ENCODE results near the gene MICU1. TPM values are rescaled to one million over a fixed set of nuclear protein-coding genes. Genes with fewer than 3 reads are reported as not detected.

MICU1 gene
- total RNA-seq, 2 experiments from 2014 or later = 29.6 to 36.1 TPM

DNA sequence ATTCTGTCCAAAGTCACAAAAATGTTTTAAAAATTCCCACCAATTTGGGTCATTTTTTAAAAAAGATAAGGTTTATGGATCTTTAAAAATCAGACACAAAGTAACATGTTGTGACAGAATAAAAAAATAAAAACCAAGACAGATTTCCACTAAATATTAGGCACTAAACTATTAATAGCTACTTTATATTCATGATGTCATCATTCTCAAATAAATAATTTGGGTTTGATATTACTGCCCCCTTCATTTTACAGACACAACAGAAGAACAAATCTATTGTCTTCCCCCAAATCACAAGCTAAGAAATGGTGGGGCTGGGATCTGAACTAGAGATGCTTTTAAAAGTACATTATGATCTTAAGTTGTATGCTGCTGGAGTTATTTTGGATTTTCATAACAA is 119.4 kb downstream of the MICU1 start:
- no peaks in the 10 kb centered on the region for H3K27me3 Mint-ChIP-seq
- peaks cover 6% of the 10 kb centered on the region for H3K4me1 Mint-ChIP-seq
- no peak for DNase-seq
- CTCF ChIA-PET = interaction anchor here (0.7 kb wide), 1 partner anchor 11 kb away, joined by 6 read pairs; no protein-coding TSS in a partner anchor
- POLR2A ChIA-PET = no interaction called here
- H3K4me3 Mint-ChIP-seq = no peak overlapping the region
- H3K36me3 Mint-ChIP-seq (ENCODE audit: low read depth) = peaks cover 13% of the 10 kb centered on the region
- peaks cover 16% of the 10 kb centered on the region for H3K9me3 Mint-ChIP-seq
- H3K27ac Mint-ChIP-seq = no peak overlapping the region

DNA sequence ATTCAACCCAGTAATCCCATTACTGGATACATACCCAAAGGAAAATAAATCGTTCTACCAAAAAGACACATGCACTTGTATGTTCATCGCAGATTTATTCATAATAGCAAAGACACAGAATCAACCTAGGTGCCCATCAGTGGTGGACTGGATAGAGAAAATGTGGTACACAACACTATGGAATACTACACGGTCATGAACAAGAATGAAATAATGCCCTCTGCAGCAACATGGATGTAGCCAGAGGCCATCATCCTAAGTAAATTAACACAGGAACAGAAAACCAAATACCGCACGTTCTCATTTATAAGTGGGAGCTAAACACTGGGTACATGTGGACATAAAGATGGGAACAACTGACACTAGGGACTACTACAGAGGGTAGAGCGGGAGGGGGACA is 120.4 kb downstream of the MICU1 start:
- peaks cover 6% of the 10 kb centered on the region for H3K4me1 Mint-ChIP-seq
- POLR2A ChIA-PET = no interaction called here
- CTCF ChIA-PET = no interaction called here
- H3K27me3 Mint-ChIP-seq = no peaks in the 10 kb centered on the region
- no peak for DNase-seq
- peaks cover 16% of the 10 kb centered on the region for H3K9me3 Mint-ChIP-seq
- H3K27ac Mint-ChIP-seq = no peak overlapping the region
- H3K36me3 Mint-ChIP-seq (ENCODE audit: low read depth) = peaks cover 13% of the 10 kb centered on the region
- no peak overlapping the region for H3K4me3 Mint-ChIP-seq

DNA sequence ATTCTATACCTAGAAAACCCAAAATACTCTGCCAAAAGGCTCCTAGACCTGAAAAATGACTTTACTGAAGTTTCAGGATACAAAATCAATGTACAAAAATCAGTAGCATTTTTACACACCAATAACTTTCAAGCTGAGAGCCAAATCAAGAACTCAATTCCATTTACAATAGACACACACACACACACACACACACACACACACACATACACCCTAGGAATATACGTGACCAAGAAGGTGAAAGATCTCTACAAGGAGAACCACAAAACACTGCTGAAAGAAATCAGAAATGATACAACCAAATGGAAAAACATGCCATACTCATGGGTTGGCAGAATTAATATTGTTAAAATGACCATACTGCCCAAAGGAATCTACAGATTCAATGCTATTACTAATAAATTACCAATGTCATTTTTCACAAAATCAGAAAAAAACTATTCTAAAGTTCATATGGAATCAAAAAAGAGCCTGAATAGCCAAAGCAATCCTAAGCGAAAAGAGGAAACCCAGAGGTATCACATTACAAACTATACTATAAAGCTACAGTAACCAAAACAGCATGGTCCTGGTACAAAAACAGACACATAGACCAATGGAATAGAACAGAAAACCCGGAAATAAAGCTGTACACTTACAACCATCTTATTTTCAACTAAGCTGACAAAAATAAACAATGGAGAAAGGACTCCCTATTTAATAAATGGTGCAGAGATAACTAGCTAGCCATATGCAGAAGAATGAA is 122.0 kb downstream of the MICU1 start:
- H3K9me3 Mint-ChIP-seq = peaks cover 16% of the 10 kb centered on the region
- no peak for DNase-seq
- H3K4me1 Mint-ChIP-seq = no peaks in the 10 kb centered on the region
- no peak overlapping the region for H3K4me3 Mint-ChIP-seq
- H3K36me3 Mint-ChIP-seq (ENCODE audit: low read depth) = peaks cover 13% of the 10 kb centered on the region
- no peaks in the 10 kb centered on the region for H3K27me3 Mint-ChIP-seq
- CTCF ChIA-PET = no interaction called here
- POLR2A ChIA-PET = no interaction called here
- H3K27ac Mint-ChIP-seq = no peak overlapping the region

DNA sequence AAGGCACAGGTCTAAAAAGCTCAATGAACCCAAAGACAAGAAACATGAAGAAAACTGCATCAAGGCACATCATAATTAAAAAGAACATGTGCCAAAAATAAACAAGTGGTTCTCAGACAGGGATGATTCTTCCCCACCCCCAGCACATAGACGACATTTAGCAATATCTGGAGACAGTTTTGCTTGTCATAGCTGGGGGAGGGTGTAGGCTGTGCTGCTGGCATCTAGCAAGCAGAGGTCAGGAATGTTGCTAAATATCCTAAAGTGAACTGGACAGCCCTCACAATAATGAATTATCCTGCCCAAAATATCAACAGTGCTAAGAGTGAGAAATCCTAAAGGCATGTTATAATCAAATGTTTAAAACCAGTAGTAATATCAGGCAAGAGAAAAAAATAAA is 122.6 kb downstream of the MICU1 start:
- CTCF ChIA-PET = no interaction called here

DNA sequence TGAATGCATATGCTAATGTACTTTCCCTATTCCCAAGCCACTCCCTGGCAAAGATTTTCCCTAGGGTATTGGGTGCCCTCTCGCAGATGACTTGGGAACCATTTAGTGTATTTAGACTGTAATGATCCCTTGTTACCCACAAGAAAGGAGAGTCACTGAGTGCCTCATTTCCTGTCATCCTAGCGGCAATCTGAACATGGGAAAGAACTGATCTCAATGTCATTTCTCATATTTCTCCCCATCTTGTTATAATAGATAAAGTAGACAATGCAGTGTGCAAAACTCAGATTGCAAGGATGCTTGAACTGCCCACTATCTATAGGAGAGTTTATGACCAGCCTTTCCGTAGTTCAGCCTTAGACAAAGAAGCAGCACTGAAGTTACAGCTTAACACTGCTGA is 123.3 kb downstream of the MICU1 start:
- no peak for DNase-seq
- ChIA-PET CTCF (interaction anchor here (1.0 kb wide), 1 partner anchor 31 kb away, joined by 6 read pairs; no protein-coding TSS in a partner anchor), POLR2A (no interaction called here)
- Mint-ChIP-seq H3K27ac (no peak overlapping the region), H3K4me3 (no peak overlapping the region), H3K36me3 (ENCODE audit: low read depth) (peaks cover 13% of the 10 kb centered on the region), H3K4me1 (no peaks in the 10 kb centered on the region), H3K9me3 (peaks cover 16% of the 10 kb centered on the region), H3K27me3 (no peaks in the 10 kb centered on the region)

More for the DNA sequence above, 122.6 kb downstream of the MICU1 start:
- Mint-ChIP-seq H3K4me1 (no peaks in the 10 kb centered on the region), H3K27ac (no peak overlapping the region), H3K4me3 (no peak overlapping the region), H3K27me3 (no peaks in the 10 kb centered on the region), H3K9me3 (peaks cover 16% of the 10 kb centered on the region), H3K36me3 (ENCODE audit: low read depth) (peaks cover 13% of the 10 kb centered on the region)
- POLR2A ChIA-PET = no interaction called here
- DNase-seq = no peak

DNA sequence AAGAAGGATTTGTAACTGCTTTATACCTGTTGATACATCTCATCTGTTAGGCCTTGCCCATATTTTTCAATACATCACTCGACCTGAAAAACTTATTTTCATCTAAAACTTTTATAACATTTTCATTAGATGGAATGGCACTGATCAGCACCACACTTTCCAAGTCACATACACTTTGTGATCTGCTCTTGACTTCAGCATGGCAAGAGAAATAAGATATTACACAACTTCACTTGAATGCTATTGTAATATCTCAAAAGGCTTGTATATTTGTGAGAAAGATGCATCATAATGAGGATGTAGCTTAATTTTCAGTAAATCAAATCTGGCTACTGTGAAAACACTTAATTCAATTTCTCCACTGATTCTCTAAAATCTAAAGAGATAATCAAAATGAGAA is 126.2 kb downstream of the MICU1 start:
- no peak overlapping the region for H3K4me3 Mint-ChIP-seq
- peaks cover 9% of the 10 kb centered on the region for H3K9me3 Mint-ChIP-seq

DNA sequence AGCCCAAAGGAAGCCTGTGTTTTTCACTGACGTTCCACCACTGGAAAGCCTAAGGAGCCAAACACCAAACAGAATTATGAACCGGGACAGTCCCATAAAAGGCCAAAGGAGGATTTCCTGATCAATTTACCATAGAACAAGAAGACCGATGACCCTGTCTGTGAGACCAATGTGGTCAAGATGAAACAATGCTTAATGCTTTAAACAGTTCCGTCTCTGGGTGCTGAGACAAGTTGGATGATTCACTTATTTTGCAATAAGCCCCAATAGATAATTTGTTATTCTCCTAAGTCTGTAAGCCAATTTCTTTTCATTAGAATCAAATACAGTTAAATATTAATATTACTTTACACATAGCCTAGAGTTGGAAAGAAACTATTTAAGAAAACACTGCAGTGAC is 134.9 kb downstream of the MICU1 start:
- POLR2A ChIA-PET = no interaction called here
- CTCF ChIA-PET = no interaction called here
- H3K9me3 Mint-ChIP-seq = no peaks in the 10 kb centered on the region
- H3K27me3 Mint-ChIP-seq = no peaks in the 10 kb centered on the region
- H3K4me3 Mint-ChIP-seq = no peak overlapping the region
- no peaks in the 10 kb centered on the region for H3K4me1 Mint-ChIP-seq
- no peak for DNase-seq
- no peaks in the 10 kb centered on the region for H3K36me3 Mint-ChIP-seq (ENCODE audit: low read depth)
- H3K27ac Mint-ChIP-seq = no peak overlapping the region

More for the DNA sequence above, 126.2 kb downstream of the MICU1 start:
- DNase-seq = no peak
- ChIA-PET POLR2A (interaction anchor here (0.6 kb wide), 1 partner anchor 126 kb away, joined by 3 read pairs; the partner anchor contains the start of gene MICU1), CTCF (no interaction called here)
- Mint-ChIP-seq H3K4me1 (no peaks in the 10 kb centered on the region), H3K27me3 (no peaks in the 10 kb centered on the region), H3K36me3 (ENCODE audit: low read depth) (peaks cover 7% of the 10 kb centered on the region), H3K27ac (no peak overlapping the region)

DNA sequence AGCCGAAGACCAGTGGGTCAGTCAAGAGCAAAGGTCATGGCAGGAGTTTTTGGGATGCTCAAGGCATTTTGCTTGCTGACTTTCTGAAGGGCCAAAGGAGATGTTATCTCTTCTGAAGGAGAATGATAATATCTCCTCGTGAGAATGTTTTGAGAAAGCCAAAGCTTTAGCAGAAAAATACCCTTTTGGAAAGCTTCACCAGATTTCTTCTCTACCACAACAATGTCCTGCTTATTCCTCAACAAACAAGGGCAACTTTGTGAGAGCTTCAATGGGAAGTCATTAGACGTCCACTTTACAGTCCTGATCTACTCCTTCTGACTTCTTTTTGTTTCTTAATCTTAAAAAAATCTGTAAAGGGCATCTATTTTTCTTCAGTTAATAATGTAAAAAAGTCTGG is 138.4 kb downstream of the MICU1 start:
- H3K4me1 Mint-ChIP-seq = no peaks in the 10 kb centered on the region
- H3K36me3 Mint-ChIP-seq (ENCODE audit: low read depth) = no peaks in the 10 kb centered on the region
- no peaks in the 10 kb centered on the region for H3K27me3 Mint-ChIP-seq
- POLR2A ChIA-PET = no interaction called here
- CTCF ChIA-PET = no interaction called here
- no peaks in the 10 kb centered on the region for H3K9me3 Mint-ChIP-seq
- no peak overlapping the region for H3K4me3 Mint-ChIP-seq
- no peak for DNase-seq
- no peak overlapping the region for H3K27ac Mint-ChIP-seq

DNA sequence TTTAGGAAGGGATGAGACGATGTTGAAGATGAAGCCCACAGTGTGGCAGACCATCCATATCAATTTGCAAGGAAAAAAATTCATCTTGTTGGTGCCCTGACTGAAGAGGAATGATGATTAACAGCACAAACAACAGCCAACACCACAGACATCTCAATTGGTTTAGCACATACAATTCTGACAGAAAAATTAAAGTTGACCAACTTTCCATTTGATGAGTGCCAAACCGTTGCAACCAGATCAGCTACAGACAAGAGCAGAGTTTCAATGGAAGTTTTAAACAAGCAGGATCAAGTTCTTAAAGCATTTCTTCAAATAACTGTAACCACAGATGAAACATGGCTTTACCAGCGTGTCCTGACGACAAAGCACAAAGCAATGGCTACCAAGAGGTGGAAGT is 138.8 kb downstream of the MICU1 start:
- DNase-seq = no peak
- H3K27me3 Mint-ChIP-seq = no peaks in the 10 kb centered on the region
- no peak overlapping the region for H3K27ac Mint-ChIP-seq
- H3K9me3 Mint-ChIP-seq = no peaks in the 10 kb centered on the region
- ChIA-PET CTCF (no interaction called here), POLR2A (no interaction called here)
- H3K4me1 Mint-ChIP-seq = no peaks in the 10 kb centered on the region
- H3K4me3 Mint-ChIP-seq = no peak overlapping the region
- no peaks in the 10 kb centered on the region for H3K36me3 Mint-ChIP-seq (ENCODE audit: low read depth)

DNA sequence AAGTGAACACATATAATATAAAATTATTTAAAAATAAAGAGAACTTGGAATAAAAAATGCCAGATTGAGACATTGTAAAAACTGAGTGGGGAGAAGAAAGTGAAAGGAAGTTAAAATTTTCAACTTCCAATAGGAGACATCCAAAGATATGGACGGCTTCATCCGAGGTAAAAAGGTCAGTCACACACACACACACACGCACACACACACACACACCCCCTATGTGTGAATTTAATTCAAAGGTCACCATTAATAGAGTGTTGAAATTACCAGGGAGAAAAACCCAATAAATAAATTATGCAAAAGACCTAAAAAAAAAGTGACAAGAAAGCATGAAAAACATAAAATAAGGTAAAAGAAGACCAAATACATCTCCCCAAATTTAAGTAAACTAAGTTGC is 140.2 kb downstream of the MICU1 start:
- no peaks in the 10 kb centered on the region for H3K27me3 Mint-ChIP-seq

DNA sequence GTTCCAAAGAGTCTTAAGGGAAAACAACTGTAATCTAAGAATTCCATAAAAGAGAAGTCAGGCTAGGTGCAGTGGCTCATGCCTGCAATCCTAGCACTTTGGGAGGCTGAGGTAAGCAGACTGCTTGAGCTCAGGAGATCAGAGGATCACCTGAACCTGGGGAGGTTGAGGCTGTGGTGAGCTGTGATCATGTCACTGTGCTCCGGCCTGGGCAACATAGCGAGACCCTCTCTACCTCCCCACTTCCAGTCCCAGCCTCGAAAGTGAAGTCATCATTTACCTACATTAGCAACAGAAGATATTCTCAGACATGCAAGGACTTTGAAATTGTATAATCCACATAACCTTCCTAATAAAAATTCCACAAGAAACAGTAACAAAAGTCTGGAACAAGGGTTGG is 141.4 kb downstream of the MICU1 start:
- CTCF ChIA-PET = no interaction called here
- no peak overlapping the region for H3K4me3 Mint-ChIP-seq
- no peaks in the 10 kb centered on the region for H3K27me3 Mint-ChIP-seq

More for the DNA sequence above, 140.2 kb downstream of the MICU1 start:
- no peak overlapping the region for H3K27ac Mint-ChIP-seq
- no peak for DNase-seq
- ChIA-PET POLR2A (no interaction called here), CTCF (no interaction called here)
- H3K36me3 Mint-ChIP-seq (ENCODE audit: low read depth) = no peaks in the 10 kb centered on the region
- no peak overlapping the region for H3K4me3 Mint-ChIP-seq
- no peaks in the 10 kb centered on the region for H3K4me1 Mint-ChIP-seq
- no peaks in the 10 kb centered on the region for H3K9me3 Mint-ChIP-seq

DNA sequence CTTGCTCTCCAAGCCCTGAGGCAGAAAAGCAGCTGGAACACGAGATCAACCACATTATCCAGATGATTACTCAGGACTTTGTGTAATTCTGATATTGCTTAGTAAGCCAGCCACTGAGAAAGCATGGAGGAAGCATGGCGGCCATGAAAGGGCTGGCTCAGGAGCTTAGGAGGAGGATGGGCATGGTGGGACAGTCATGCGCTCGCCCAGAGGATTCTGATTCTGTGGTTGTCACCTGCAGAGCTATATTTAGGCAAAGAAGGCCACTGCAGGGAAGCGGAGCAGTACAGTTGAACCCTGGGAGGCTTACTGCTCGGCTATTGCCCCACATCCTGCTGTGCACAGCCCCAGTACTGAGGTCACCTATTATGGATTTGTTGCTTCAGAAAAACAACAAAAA is 142.4 kb downstream of the MICU1 start:
- Mint-ChIP-seq H3K4me1 (no peaks in the 10 kb centered on the region), H3K27me3 (no peaks in the 10 kb centered on the region), H3K27ac (no peak overlapping the region), H3K9me3 (no peaks in the 10 kb centered on the region), H3K36me3 (ENCODE audit: low read depth) (no peaks in the 10 kb centered on the region), H3K4me3 (no peak overlapping the region)
- ChIA-PET CTCF (no interaction called here), POLR2A (no interaction called here)
- DNase-seq = no peak

More for the DNA sequence above, 141.4 kb downstream of the MICU1 start:
- DNase-seq = no peak
- POLR2A ChIA-PET = no interaction called here
- Mint-ChIP-seq H3K9me3 (no peaks in the 10 kb centered on the region), H3K4me1 (no peaks in the 10 kb centered on the region), H3K27ac (no peak overlapping the region), H3K36me3 (ENCODE audit: low read depth) (no peaks in the 10 kb centered on the region)

DNA sequence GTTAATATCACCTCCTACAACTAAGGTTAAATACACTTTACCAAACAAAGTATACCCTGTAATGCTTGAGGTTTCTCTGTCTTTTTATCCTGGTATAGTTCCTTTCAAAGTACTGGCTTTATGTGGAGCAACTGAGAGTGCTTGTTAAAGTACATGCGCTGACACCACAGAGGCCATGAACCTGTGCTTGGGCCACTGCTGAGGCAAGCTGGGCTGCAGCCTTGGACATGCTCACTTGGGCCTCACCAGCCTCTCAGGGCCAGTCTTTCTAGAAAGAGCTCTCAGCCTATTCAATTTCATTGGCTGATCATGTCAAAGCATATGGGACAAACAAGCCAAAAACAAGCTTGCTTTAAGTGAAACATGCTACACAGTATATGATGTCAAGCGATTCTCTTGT is 145.0 kb downstream of the MICU1 start:
- Mint-ChIP-seq H3K9me3 (no peaks in the 10 kb centered on the region), H3K4me3 (no peak overlapping the region), H3K27ac (no peak overlapping the region), H3K4me1 (no peaks in the 10 kb centered on the region), H3K36me3 (ENCODE audit: low read depth) (peaks cover 4% of the 10 kb centered on the region), H3K27me3 (no peaks in the 10 kb centered on the region)
- no peak for DNase-seq
- ChIA-PET CTCF (no interaction called here), POLR2A (no interaction called here)

DNA sequence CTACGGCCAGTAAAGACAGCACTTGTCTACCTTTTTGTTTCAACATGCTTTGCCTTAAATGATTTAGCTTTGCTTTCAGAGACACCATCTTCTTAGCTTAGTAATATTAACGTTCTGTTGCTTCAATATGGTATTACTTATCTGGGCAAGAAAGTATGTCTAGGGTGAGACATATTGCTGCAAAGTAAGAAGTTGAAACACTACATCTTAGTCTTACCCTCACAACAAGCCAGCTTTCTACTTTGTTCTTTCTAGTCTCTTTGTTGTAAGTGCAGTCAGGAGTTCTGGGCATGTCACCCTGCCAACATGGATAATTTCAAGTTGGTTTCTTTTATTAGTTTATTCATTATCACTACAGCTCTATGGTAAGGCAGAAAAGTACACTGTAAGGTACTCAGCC is 148.4 kb downstream of the MICU1 start:
- no peaks in the 10 kb centered on the region for H3K9me3 Mint-ChIP-seq
- ChIA-PET CTCF (interaction anchor here (1.1 kb wide), 1 partner anchor 584 kb away, joined by 3 read pairs; no protein-coding TSS in a partner anchor), POLR2A (no interaction called here)
- no peak overlapping the region for H3K27ac Mint-ChIP-seq
- no peak overlapping the region for H3K4me3 Mint-ChIP-seq
- H3K4me1 Mint-ChIP-seq = no peaks in the 10 kb centered on the region
- peaks cover 14% of the 10 kb centered on the region for H3K36me3 Mint-ChIP-seq (ENCODE audit: low read depth)
- H3K27me3 Mint-ChIP-seq = no peaks in the 10 kb centered on the region
- no peak for DNase-seq

All from activated CD4-positive, alpha-beta memory T cell treated with anti-CD3 and anti-CD28 coated beads, Interleukin-2, amount 10 ng/mL, durations not matched to agents 7 days and 5 days (primary cell).